GM12865 (cell line): Measurements from ENCODE around the gene KDM5B.

ENCODE experiments used
- DNase-seq: peaks from one replicate; pipeline ENCODE4 v3.0.0; 2010; ENCODE audit warnings: low read depth
- H3K4me3 ChIP-seq: 2 replicates; pipeline ENCODE4 v1.5.1; 2011; ENCODE audit warnings: mild to moderate bottlenecking, low read depth, low read length, control low read depth
- TF ChIP-seq, protein P1 (sequence below): IDR thresholded peaks from 2 replicates; pipeline ENCODE4 v1.5.1; 2011; ENCODE audit warnings: low read length, control low read depth, low read depth, inconsistent platforms; ENCODE audit not compliant: insufficient read depth; ENCODE audit errors: missing control alignments

Gene KDM5B

DNA sequence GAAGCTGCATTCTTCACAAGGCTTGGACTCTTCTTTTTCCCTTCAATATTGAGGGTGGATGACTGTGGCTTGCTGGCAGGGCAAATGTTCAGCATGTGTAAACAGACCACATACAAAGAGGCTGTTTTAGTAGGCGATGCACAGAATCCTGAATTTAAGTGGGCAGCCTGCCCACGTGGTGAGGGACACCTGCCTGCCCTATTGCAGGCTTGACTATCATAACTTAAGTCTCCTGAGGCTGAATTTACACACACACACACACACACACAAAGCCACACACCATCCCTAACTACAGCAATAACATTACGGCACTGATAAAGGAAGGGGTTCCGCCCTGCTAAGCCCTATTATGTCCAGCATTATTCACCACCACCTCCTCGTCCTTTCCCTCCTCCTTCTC lies 113.9 kb downstream of the KDM5B start:
- no peak overlapping the region for H3K4me3 ChIP-seq
- DNase-seq: no peak
- TF ChIP-seq, protein P1, sequence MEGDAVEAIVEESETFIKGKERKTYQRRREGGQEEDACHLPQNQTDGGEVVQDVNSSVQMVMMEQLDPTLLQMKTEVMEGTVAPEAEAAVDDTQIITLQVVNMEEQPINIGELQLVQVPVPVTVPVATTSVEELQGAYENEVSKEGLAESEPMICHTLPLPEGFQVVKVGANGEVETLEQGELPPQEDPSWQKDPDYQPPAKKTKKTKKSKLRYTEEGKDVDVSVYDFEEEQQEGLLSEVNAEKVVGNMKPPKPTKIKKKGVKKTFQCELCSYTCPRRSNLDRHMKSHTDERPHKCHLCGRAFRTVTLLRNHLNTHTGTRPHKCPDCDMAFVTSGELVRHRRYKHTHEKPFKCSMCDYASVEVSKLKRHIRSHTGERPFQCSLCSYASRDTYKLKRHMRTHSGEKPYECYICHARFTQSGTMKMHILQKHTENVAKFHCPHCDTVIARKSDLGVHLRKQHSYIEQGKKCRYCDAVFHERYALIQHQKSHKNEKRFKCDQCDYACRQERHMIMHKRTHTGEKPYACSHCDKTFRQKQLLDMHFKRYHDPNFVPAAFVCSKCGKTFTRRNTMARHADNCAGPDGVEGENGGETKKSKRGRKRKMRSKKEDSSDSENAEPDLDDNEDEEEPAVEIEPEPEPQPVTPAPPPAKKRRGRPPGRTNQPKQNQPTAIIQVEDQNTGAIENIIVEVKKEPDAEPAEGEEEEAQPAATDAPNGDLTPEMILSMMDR: no peak

DNA sequence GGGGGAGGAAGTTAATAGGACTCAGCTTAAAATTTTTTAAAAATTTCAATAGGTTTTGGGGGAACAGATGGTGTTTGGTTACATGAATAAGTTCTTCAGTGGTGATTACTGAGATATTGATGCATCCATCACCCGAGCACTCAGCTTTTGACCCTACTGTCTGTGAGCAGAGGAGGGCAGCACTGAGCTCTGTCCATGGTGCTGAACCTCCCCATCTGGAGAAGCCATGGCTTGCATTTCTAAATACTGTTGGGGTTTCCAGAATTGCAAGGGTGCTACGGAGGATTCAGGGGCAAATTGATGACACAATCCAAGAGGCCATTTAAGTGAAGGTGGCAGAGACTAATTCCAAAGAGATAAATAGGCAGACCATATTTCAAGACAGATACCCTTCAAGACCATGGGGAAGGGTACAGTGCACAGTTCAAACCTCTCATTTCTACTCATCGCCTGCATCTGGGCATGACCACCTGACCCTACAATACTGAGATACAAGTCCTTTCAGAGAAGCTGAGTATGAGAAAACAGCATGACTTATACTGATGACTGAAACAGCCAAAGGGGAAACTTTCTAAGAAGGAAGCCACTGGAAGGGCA lies 115.2 kb downstream of the KDM5B start:
- DNase-seq: peak; percentile 71
- no peak overlapping the region for H3K4me3 ChIP-seq
- TF ChIP-seq, protein P1: peak; percentile 28

DNA sequence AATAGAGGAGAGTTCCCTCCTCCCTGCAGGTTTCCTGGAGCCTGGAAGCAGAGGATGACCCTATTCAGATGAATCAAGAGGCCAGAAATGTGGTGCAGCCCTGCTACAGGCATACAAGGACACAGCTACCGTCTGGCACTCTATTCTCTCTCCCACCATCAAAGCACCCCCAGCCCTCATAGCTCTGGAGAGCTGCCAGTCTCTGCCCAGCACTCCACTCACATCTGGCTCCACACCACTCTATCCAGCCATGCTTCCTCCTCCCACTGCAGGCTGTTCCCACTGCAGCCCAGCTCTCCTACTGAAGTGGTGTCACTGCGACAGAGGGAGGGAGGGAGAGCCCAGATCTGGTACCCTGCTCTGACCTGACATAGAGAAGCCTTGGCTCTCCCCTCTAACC lies 116.4 kb downstream of the KDM5B start:
- DNase-seq: no peak
- TF ChIP-seq, protein P1: no peak
- no peak overlapping the region for H3K4me3 ChIP-seq

DNA sequence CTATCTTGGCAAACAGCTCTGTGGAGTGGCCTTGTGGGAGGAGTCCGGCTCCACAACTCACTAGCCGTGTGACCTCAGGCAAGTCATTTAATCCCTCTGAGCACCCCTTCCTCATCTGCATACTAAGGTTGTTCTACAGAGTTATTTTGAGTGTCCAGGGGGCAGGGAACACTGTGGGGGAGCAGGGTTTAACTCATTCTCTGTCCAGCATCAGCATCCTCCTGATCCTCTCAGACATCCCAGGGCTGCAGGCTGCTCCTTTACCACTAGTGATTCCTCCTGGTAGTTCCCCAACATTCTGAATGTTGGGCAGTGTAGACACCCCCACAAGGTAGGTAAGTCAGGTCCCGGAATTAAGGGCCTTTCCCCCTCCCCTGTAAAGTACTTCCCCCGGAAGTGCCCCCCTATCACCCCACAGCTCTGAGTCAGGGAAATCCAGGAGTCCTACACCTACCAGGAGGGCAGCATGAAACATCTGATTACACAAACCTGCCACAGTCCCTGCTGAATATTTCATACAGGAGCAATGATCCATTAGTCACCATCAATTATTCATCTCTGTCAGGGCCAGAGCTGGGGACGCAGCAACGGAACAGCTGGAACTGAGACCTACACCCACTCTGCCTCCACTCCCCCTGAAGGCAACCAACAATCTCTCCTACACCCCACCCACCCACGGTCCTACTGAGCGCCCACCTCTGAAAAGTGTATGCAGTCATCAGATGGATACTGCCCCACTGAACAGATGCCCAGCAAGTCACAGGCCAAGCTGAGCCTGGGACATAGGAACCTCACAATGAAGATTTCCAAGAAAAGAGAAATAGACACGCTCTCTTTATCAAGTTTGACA lies 118.5 kb downstream of the KDM5B start:
- no peak for DNase-seq
- TF ChIP-seq, protein P1: no peak
- no peak overlapping the region for H3K4me3 ChIP-seq

DNA sequence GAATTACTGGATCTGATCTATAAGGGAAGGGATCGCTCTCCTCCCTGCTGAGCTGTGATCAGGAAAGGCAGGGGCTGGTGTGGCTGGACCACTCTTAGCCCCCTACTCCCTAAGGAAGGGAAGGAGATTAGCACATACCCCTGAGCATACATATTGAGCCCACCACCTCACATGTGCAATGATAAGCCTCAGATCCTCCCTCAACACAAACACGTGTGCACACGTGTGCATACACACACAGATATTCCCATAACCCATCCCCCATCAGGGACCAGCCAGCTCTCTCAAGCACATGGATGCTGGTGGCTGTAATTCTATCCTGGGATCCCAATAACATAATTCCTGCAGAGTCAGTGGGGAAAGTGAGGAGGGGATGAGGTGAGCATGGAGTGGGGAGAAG lies 119.1 kb downstream of the KDM5B start:
- no peak overlapping the region for H3K4me3 ChIP-seq
- no peak for DNase-seq
- TF ChIP-seq, protein P1: no peak

DNA sequence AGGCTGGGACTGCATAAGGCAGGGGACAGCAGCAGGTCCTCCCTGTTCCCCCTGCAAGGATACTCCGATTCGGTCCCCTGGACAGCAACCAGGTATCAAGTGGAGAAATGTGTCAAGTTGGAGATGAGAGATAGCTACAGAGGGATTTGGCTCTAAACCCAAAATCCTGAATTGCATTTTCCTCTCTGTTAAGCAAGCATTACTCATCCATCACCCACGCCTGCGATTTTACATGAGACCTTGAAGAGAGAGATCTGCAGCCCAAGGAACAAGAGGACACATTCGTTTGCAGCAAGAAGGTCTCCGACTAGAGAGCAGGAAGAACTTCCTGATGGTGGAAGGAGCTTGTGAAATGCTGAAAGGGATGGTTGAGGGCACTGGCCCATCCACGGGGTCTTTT lies 119.8 kb downstream of the KDM5B start:
- TF ChIP-seq, protein P1: no peak
- H3K4me3 ChIP-seq: no peak overlapping the region
- DNase-seq: no peak

DNA sequence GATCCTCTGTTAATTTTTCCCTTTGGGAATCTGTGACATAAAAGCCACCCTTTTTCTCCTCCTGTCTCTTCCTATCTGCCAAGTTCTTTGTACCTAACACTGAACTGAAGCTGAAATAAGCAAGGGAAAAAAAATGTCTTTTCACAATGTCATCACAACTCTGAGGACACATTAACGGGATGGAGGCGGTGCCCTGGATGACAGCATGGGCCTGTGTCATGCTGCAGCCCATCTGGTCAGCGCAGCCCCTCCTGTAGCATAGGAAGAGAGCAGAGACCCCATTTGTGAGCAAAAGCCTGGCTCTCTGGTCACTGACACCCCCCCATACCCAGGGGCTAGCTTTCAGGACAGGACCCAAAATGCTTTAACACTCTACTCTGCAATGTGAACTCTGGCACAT lies 120.4 kb downstream of the KDM5B start:
- TF ChIP-seq, protein P1: no peak
- no peak for DNase-seq
- no peak overlapping the region for H3K4me3 ChIP-seq
